Measurements from ENCODE around the gene LRRC8E. TPM values are rescaled to one million over a fixed set of nuclear protein-coding genes. Genes with fewer than 3 reads are reported as not detected.

The LRRC8E gene
- total RNA-seq, 1 experiment from 2014 or later = 0.77 TPM

DNA sequence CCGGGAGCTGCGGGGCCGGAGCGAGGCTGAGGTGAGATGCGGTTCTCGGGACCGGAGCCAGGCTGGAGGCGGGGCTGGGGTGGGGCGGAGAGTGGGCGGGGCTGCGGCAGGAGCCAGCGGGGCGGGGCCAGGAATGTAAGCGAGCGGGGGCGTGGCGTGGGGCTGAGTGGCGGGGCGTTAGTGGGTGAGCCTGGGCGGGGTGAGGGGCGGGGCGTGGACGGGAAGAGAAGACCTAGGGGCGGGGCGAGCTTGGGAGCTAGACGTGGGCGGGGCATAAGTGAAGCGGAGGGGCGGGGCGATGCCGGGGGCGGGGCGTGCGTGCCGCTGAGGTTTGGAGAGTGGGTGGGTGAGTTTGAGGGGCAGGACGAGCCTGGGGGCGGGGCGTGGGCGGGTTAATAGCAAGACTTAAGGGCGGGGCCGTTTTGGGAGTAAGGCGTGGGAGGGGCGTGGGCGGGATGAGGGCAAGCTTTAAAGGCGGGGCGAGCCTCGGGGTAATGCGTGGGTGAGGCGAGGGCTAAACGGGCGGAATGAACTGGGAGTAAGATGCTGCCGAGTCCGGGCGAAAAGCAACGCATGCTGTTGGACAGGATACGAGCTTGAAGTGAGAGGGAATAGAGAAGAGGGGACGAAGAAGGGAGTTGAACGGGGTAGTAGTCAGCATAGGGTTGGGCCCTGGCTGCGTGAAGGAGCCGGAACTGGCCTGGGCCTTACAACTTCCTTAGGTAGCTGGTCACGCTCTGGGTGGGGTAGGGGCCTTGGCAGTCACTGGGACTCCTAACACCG is 32.4 kb downstream of the LRRC8E start:
- ChIA-PET CTCF (interaction anchor here (0.6 to 2.5 kb wide), 10 partner anchors 8 to 659 kb away, joined by 3 to 12 read pairs (median 4); partner anchors contain the start of genes MAP2K7 and TIMM44), POLR2A (ENCODE audit: low non-redundant PET) (interaction anchor here (0.5 to 0.8 kb wide), 7 partner anchors 23 to 1898 kb away, joined by 4 to 11 read pairs (median 8); partner anchors contain the start of genes FBXL12 and TIMM44)
- intact Hi-C loops (cut with micrococcal nuclease; ENCODE audit: unreplicated experiment) = loop anchor here (5.0 kb wide), 1 partner anchor 48 kb away; the partner anchor contains the start of gene PRR36
- H3K9me3 ChIP-seq (ENCODE audit: low read depth, low read length, poor library complexity, severe bottlenecking) = no peaks in the 10 kb centered on the region
- peak overlapping the region; percentile 71 for H3K4me3 ChIP-seq (ENCODE audit: low read depth, low read length, poor library complexity, severe bottlenecking)
- peak overlapping the region; percentile 72 for H3K27ac ChIP-seq (ENCODE audit: low read depth, low read length, poor library complexity, severe bottlenecking)
- peaks cover 15% of the 10 kb centered on the region for H3K36me3 ChIP-seq (ENCODE audit: insufficient read depth, low read length, poor library complexity, severe bottlenecking)
- DNase-seq (ENCODE audit: low spot score) = peak; percentile 98
- H3K27me3 ChIP-seq (replicated peaks; ENCODE audit: insufficient read depth, low read depth, low read length, poor library complexity) = peaks cover 12% of the 10 kb centered on the region
- peaks cover 57% of the 10 kb centered on the region for H3K4me1 ChIP-seq (ENCODE audit: insufficient read depth, low read length, poor library complexity, severe bottlenecking)
- TF ChIP-seq EZH2 (IDR thresholded peaks at IDR 0.05; ENCODE audit: borderline replicate concordance, low read depth, low read length, poor library complexity, severe bottlenecking) = no peak
- TF ChIP-seq, protein P1, sequence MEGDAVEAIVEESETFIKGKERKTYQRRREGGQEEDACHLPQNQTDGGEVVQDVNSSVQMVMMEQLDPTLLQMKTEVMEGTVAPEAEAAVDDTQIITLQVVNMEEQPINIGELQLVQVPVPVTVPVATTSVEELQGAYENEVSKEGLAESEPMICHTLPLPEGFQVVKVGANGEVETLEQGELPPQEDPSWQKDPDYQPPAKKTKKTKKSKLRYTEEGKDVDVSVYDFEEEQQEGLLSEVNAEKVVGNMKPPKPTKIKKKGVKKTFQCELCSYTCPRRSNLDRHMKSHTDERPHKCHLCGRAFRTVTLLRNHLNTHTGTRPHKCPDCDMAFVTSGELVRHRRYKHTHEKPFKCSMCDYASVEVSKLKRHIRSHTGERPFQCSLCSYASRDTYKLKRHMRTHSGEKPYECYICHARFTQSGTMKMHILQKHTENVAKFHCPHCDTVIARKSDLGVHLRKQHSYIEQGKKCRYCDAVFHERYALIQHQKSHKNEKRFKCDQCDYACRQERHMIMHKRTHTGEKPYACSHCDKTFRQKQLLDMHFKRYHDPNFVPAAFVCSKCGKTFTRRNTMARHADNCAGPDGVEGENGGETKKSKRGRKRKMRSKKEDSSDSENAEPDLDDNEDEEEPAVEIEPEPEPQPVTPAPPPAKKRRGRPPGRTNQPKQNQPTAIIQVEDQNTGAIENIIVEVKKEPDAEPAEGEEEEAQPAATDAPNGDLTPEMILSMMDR (conservative IDR thresholded peaks at IDR 0.05; ENCODE audit: low read depth, low read length) = no peak
- no TSS peak for BruUV-seq (replicated peaks)

- peak overlapping the region; percentile 55 for H3K27ac ChIP-seq (ENCODE audit: low read depth, low read length, poor library complexity, severe bottlenecking)
- ChIA-PET POLR2A (ENCODE audit: low non-redundant PET) (no interaction called here), CTCF (interaction anchor here (0.7 to 2.5 kb wide), 5 partner anchors 18 to 353 kb away, joined by 3 to 11 read pairs (median 5); partner anchors contain the start of genes MAP2K7 and TIMM44)
- H3K36me3 ChIP-seq (ENCODE audit: insufficient read depth, low read length, poor library complexity, severe bottlenecking) = peaks cover 15% of the 10 kb centered on the region
- no peak for DNase-seq (ENCODE audit: low spot score)
- intact Hi-C loops (cut with micrococcal nuclease; ENCODE audit: unreplicated experiment) = loop anchor here (5.0 kb wide), 1 partner anchor 49 kb away; the partner anchor contains the start of gene PRR36
- no peaks in the 10 kb centered on the region for H3K9me3 ChIP-seq (ENCODE audit: low read depth, low read length, poor library complexity, severe bottlenecking)
- H3K4me1 ChIP-seq (ENCODE audit: insufficient read depth, low read length, poor library complexity, severe bottlenecking) = peaks cover 54% of the 10 kb centered on the region
- peak overlapping the region; percentile 43 for H3K4me3 ChIP-seq (ENCODE audit: low read depth, low read length, poor library complexity, severe bottlenecking)
- BruUV-seq (replicated peaks) = no TSS peak
- peaks cover 6% of the 10 kb centered on the region for H3K27me3 ChIP-seq (replicated peaks; ENCODE audit: insufficient read depth, low read depth, low read length, poor library complexity)
- no peak for TF ChIP-seq EZH2 (IDR thresholded peaks at IDR 0.05; ENCODE audit: borderline replicate concordance, low read depth, low read length, poor library complexity, severe bottlenecking)
- TF ChIP-seq, protein P1 (conservative IDR thresholded peaks at IDR 0.05; ENCODE audit: low read depth, low read length) = no peak
Observed at GRCh38 chr19:7921302-7921966, 33.1 kb downstream of the LRRC8E start.

- intact Hi-C loops (cut with micrococcal nuclease; ENCODE audit: unreplicated experiment) = loop anchor here (5.0 kb wide), 1 partner anchor 50 kb away; the partner anchor contains the start of gene PRR36
- Histone ChIP-seq H3K27ac (ENCODE audit: low read depth, low read length, poor library complexity, severe bottlenecking) (no peak overlapping the region), H3K4me1 (ENCODE audit: insufficient read depth, low read length, poor library complexity, severe bottlenecking) (peaks cover 47% of the 10 kb centered on the region), H3K4me3 (ENCODE audit: low read depth, low read length, poor library complexity, severe bottlenecking) (no peak overlapping the region), H3K9me3 (ENCODE audit: low read depth, low read length, poor library complexity, severe bottlenecking) (no peaks in the 10 kb centered on the region), H3K27me3 (replicated peaks; ENCODE audit: insufficient read depth, low read depth, low read length, poor library complexity) (no peaks in the 10 kb centered on the region), H3K36me3 (ENCODE audit: insufficient read depth, low read length, poor library complexity, severe bottlenecking) (peaks cover 15% of the 10 kb centered on the region)
- TSS peak; percentile 49 for BruUV-seq (replicated peaks)
- TF ChIP-seq, protein P1 (conservative IDR thresholded peaks at IDR 0.05; ENCODE audit: low read depth, low read length) = no peak
- no peak for TF ChIP-seq EZH2 (IDR thresholded peaks at IDR 0.05; ENCODE audit: borderline replicate concordance, low read depth, low read length, poor library complexity, severe bottlenecking)
- ChIA-PET POLR2A (ENCODE audit: low non-redundant PET) (no interaction called here), CTCF (interaction anchor here (2.5 kb wide), 1 partner anchor 22 kb away, joined by 10 read pairs; the partner anchor contains the start of gene TIMM44)
- DNase-seq (ENCODE audit: low spot score) = no peak
Observed at GRCh38 chr19:7921967-7922835, 33.9 kb downstream of the LRRC8E start.

Measured in A673 (cell line).